ENCODE data around the gene BFSP1.

BFSP1 gene

GRCh38 chr20:17520583-17520982, 10.6 kb downstream of the BFSP1 start:
- no peak for DNase-seq (ENCODE audit: low spot score)

GRCh38 chr20:17519606-17520285, 11.4 kb downstream of the BFSP1 start:
- no peak for DNase-seq (ENCODE audit: low spot score)

- DNase-seq (ENCODE audit: low spot score): no peak
These were observed 12.7 kb downstream of the BFSP1 start for GRCh38 chr20:17518339-17519052.

GRCh38 chr20:17515053-17515452, 16.1 kb downstream of the BFSP1 start:
- DNase-seq (ENCODE audit: low spot score): no peak

- no peak for DNase-seq (ENCODE audit: low spot score)
These were observed 17.2 kb downstream of the BFSP1 start for GRCh38 chr20:17513939-17514338.

GRCh38 chr20:17511401-17511800, 19.8 kb downstream of the BFSP1 start:
- no peak for DNase-seq (ENCODE audit: low spot score)

- no peak for DNase-seq (ENCODE audit: low spot score)
These were observed 20.6 kb downstream of the BFSP1 start for GRCh38 chr20:17510548-17510947.

GRCh38 chr20:17508756-17509155, 22.4 kb downstream of the BFSP1 start:
- no peak for DNase-seq (ENCODE audit: low spot score)

- DNase-seq (ENCODE audit: low spot score): no peak
These were observed 23.6 kb downstream of the BFSP1 start for GRCh38 chr20:17507531-17507930.

- no peak for DNase-seq (ENCODE audit: low spot score)
These were observed 24.1 kb downstream of the BFSP1 start for GRCh38 chr20:17507032-17507431.

GRCh38 chr20:17505636-17506517, 25.3 kb downstream of the BFSP1 start:
- peak; percentile 50 for DNase-seq (ENCODE audit: low spot score)

GRCh38 chr20:17504898-17505635, 26.1 kb downstream of the BFSP1 start:
- peak; percentile 82 for DNase-seq (ENCODE audit: low spot score)

- peak; percentile 5 for DNase-seq (ENCODE audit: low spot score)
These were observed 26.9 kb downstream of the BFSP1 start for GRCh38 chr20:17504066-17504897.

GRCh38 chr20:17503301-17504065, 27.7 kb downstream of the BFSP1 start:
- DNase-seq (ENCODE audit: low spot score): peak; percentile 24

GRCh38 chr20:17502105-17502504, 29.1 kb downstream of the BFSP1 start:
- DNase-seq (ENCODE audit: low spot score): no peak

- no peak for DNase-seq (ENCODE audit: low spot score)
These were observed 29.5 kb downstream of the BFSP1 start for GRCh38 chr20:17501701-17502100.

GRCh38 chr20:17500826-17501225, 30.4 kb downstream of the BFSP1 start:
- DNase-seq (ENCODE audit: low spot score): no peak

GRCh38 chr20:17500271-17500670, 30.9 kb downstream of the BFSP1 start:
- no peak for DNase-seq (ENCODE audit: low spot score)

GRCh38 chr20:17499041-17499440, 32.1 kb downstream of the BFSP1 start:
- no peak for DNase-seq (ENCODE audit: low spot score)

GRCh38 chr20:17498641-17499040, 32.5 kb downstream of the BFSP1 start:
- DNase-seq (ENCODE audit: low spot score): no peak

Measured in hematopoietic multipotent progenitor cell treated with erythropoietin and hydrocortisone succinate and interleukin-3 and kit ligand, for 17 days (in vitro differentiated cells).